Calu3 (cell line): ENCODE data around the gene TPPP3. TPM values are rescaled to one million over a fixed set of nuclear protein-coding genes. Genes with fewer than 3 reads are reported as not detected.

Experiments used
- BruUV-seq: library from RNA; stranded (reverse); fragments of 400-500 nt; replicated peaks from 2 replicates; lab custom pipeline; 2021; lab: Mats Ljungman, UMichigan
- CTCF ChIA-PET: fragments of 300-600 bp; sonication (Branson Sonifier 250); formaldehyde crosslinking; loops from one replicate; lab custom pipeline; 2022; ENCODE audit warnings: antibody characterized with exemption; lab: Charles Lee
- DNase-seq: peaks from one replicate; pipeline ENCODE4 v3.0.0; 2022
- H3K27ac Mint-ChIP-seq: one replicate; pipeline ENCODE4 v1.8.0; 2022; ENCODE audit warnings: mixed read lengths; ENCODE audit not compliant: unreplicated experiment
- H3K27me3 Mint-ChIP-seq: one replicate; pipeline ENCODE4 v1.8.0; 2022; ENCODE audit warnings: mixed read lengths; ENCODE audit not compliant: unreplicated experiment
- H3K36me3 Mint-ChIP-seq: one replicate; pipeline ENCODE4 v1.8.0; 2022; ENCODE audit warnings: mild to moderate bottlenecking, moderate library complexity, mixed read lengths; ENCODE audit not compliant: insufficient read depth, unreplicated experiment
- H3K4me1 Mint-ChIP-seq: one replicate; pipeline ENCODE4 v1.8.0; 2022; ENCODE audit warnings: mild to moderate bottlenecking, low read depth, mixed read lengths; ENCODE audit not compliant: unreplicated experiment
- H3K4me3 Mint-ChIP-seq: one replicate; pipeline ENCODE4 v1.8.0; 2022; ENCODE audit warnings: mild to moderate bottlenecking, low read depth, moderate library complexity, mixed read lengths; ENCODE audit not compliant: unreplicated experiment
- H3K9me3 Mint-ChIP-seq: one replicate; pipeline ENCODE4 v1.8.0; 2022; ENCODE audit warnings: low read depth, mixed read lengths; ENCODE audit not compliant: unreplicated experiment
- CTCF ChIP-seq: fragments of 200-600 bp; IDR thresholded peaks from one replicate; pipeline ENCODE4 v1.8.0; 2022; ENCODE audit warnings: antibody characterized with exemption; ENCODE audit not compliant: unreplicated experiment
- intact Hi-C: fragments of 100-400 bp; cut with micrococcal nuclease; formaldehyde crosslinking; loops from one replicate; pipeline ENCODE4 v1.10.0; 2022; ENCODE audit not compliant: unreplicated experiment
- total RNA-seq: library from RNA; stranded (reverse); gene quantifications from 2 replicates; pipeline ENCODE4 v1.2.3, GENCODE V29; 2022

The TPPP3 gene
- total RNA-seq, 1 experiment from 2014 or later = 8.5 TPM

- H3K36me3 Mint-ChIP-seq = peaks cover 10% of the 10 kb centered on the region
- intact Hi-C loops = no loop called here
- no peak for TF ChIP-seq CTCF
- no peak overlapping the region for H3K4me3 Mint-ChIP-seq
- no peak for DNase-seq
- no peak overlapping the region for H3K27ac Mint-ChIP-seq
- CTCF ChIA-PET = no interaction called here
- H3K27me3 Mint-ChIP-seq = peaks cover 26% of the 10 kb centered on the region
- peaks cover 29% of the 10 kb centered on the region for H3K4me1 Mint-ChIP-seq
- BruUV-seq = no TSS peak
- H3K9me3 Mint-ChIP-seq = no peaks in the 10 kb centered on the region
These were observed 32.3 kb upstream of the TPPP3 start for GRCh38 chr16:67425580-67425979.

GRCh38 chr16:67425061-67425460 lies 31.8 kb upstream of the TPPP3 start:
- CTCF ChIA-PET = no interaction called here
- intact Hi-C loops = no loop called here
- H3K27me3 Mint-ChIP-seq = peaks cover 28% of the 10 kb centered on the region
- H3K4me3 Mint-ChIP-seq = no peak overlapping the region
- H3K36me3 Mint-ChIP-seq = peaks cover 5% of the 10 kb centered on the region
- no peak for TF ChIP-seq CTCF
- peaks cover 24% of the 10 kb centered on the region for H3K4me1 Mint-ChIP-seq
- no peaks in the 10 kb centered on the region for H3K9me3 Mint-ChIP-seq
- BruUV-seq = no TSS peak
- no peak overlapping the region for H3K27ac Mint-ChIP-seq
- no peak for DNase-seq

- intact Hi-C loops = no loop called here
- Mint-ChIP-seq H3K4me1 (peaks cover 23% of the 10 kb centered on the region), H3K36me3 (peaks cover 4% of the 10 kb centered on the region), H3K9me3 (no peaks in the 10 kb centered on the region), H3K27me3 (peaks cover 32% of the 10 kb centered on the region), H3K4me3 (no peak overlapping the region), H3K27ac (no peak overlapping the region)
- BruUV-seq = no TSS peak
- no peak for DNase-seq
- no peak for TF ChIP-seq CTCF
- CTCF ChIA-PET = interaction anchor here (0.5 kb wide), 1 partner anchor 28 kb away, joined by 3 read pairs; no protein-coding TSS in a partner anchor
These were observed 30.9 kb upstream of the TPPP3 start for GRCh38 chr16:67424261-67424615.

- no TSS peak for BruUV-seq
- Mint-ChIP-seq H3K9me3 (no peaks in the 10 kb centered on the region), H3K27ac (no peak overlapping the region), H3K27me3 (peaks cover 33% of the 10 kb centered on the region), H3K4me1 (peaks cover 19% of the 10 kb centered on the region), H3K36me3 (peaks cover 4% of the 10 kb centered on the region), H3K4me3 (no peak overlapping the region)
- TF ChIP-seq CTCF = no peak
- CTCF ChIA-PET = interaction anchor here (0.5 kb wide), 1 partner anchor 198 kb away, joined by 3 read pairs; no protein-coding TSS in a partner anchor
- DNase-seq = no peak
- intact Hi-C loops = no loop called here
These were observed 30.4 kb upstream of the TPPP3 start for GRCh38 chr16:67423611-67424260.
